GM21723 (cell line): ENCODE results near the gene TYW1.
"Not testable (repeated sequence)": the region's sequence is repeated elsewhere in the genome, so short reads cannot be mapped to it uniquely, and the experiment has no call there.

ENCODE experiments used
- ATAC-seq: cut with Tn5 transposase; IDR thresholded peaks from one replicate; pipeline ENCODE4 v1.9.1; 2021; ENCODE audit warnings: mild to moderate bottlenecking, moderate library complexity; ENCODE audit not compliant: unreplicated experiment

Gene TYW1

DNA sequence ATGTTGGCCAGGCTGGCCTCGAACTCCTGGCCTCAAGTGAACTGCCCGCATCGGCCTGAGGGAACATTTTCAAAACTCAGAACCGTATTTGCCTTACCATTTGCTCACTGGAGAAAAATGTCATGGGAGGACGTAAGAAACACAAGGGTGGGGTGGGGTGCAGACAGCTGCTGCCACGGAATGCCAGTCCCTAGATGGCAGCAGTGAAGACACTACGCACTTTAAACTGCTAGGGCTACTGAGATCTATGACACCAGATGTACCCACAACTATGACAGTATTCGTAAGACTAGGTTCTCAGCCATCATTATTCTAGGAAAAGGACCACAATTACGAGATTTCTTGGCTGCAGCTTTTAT is 2.0 kb upstream of the TYW1 start:
- ATAC-seq, result peak; percentile 35

DNA sequence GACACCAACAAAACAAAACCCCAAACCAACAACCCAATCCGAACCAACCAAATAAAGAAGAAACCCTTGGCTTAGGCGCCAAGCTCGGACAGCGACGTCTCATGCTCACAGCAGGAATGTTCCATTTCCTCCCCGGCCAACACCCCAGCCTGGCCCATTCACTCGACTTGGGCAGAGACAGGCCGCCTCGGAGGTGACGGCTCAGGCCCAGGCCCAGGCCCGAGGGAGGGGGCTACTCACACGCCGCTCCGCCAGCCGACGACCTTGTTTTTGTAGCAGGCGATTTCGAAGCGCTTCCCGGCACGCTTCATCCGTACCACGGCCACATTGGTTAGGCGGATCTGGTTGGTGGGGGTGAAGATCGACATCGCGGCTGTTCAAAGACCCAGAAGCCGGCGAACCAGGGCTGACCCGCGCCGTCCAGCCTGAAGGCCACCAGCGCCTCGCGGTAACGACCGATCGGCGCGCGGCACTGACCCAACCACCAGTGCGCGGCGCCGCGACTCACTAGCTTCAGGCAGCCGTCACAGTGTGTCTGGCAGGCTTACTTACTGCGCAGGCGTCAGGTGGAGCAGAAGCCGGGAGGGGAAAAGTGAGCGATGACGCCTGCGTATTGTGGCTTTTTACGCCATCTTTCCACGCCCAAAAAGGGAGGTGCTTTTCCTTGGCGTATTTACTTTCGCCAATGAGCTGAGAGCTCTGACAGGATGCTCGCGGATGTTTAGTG is 1.4 kb upstream of the TYW1 start, which contains the start of gene SBDS:
Gene SBDS (minus strand): TSS at position 537 of the 727 bp plus-strand sequence. CDS start 169 bp downstream, at position 368.
- peak; percentile 66 for ATAC-seq

DNA sequence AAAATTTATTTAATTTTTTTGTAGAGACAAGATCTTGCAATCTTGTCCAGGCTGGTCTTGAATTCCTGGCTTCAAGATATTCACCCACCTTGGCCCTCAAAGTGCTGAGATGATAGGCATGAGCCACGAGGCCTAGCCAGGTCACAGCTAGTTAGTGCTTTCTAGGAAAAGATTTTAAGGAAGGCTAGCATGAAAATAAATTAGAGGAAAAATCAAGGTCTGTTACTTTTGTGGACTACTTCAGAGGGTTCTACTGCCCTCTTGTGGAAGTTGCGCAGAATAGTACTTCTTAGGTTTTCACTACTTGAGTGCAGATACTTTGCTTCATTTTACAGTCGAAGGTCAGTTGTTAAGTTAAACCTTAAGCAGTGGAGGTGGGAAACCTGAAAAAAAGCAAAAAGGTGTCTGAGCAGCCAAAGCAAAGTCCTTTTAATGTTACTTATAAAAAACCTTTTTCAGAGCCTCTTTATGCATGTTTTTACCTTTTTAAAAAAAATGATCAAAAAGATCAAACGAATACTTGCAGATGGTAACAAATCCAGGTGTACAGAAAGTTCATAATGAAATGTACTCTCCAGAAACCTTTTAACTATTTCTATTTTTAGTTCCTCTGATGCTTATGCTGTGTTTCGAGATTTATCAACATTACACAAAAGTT is 4.1 kb downstream of the TYW1 start:
- not testable (repeated sequence) for ATAC-seq

DNA sequence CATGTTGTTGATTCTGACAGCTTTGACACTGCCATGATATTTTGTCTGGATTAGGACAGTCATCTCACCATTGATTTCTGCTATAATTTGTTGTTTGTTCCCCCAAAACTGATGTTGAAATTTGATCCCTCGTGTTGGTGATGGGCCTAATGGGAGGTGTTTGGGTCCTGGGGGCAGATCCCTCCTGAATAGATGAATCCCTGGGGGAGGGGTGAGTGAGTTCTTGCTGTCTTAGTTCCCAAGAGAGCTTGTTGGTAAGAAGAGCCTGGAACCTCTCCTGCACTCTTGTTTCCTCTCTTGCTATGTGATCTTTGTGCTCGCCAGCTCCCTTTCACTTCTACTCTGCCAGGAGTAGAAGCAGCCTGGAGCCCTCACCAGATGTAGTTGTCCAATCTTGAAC is 7.5 kb downstream of the TYW1 start:
- ATAC-seq, result not testable (repeated sequence)

DNA sequence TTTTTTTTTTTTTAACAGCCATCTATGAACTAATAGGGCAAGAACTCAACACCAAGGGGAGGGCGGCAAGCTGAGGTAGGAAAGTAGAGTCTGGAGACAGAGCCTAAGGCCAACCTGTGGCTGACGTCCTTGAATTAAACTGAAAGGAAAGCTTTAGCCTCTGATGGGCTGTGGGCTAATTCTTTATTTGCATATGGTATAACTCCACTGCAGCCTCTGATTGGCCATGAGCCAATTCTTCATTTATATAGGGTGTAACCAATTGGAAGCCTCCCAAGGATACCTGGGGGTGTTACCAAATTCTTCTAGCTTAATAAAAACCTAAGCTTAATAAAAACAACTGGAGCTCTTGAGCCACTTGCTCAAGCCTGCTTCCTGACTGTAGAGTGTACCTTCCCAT is 10.3 kb downstream of the TYW1 start:
- ATAC-seq, result no peak

DNA sequence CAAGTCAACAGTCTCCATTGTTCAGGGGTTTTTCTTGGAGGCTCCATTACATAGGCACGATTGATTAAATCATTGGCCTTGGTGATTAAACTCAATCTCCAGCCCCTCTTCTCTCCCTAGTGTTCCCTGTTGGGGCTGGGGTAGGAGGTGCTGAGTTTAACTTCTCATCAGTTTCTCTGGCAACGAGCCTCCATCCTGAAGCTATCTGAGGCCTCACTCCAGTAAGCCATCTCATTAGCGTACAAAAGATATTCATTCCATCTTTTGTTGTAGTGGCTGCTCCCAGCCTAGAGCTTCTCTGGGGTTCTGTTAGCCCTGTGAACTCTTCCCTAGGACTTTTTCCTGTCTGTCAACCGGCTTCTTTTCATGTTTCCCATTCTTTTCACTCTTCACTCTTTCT is 11.6 kb downstream of the TYW1 start:
- no peak for ATAC-seq

DNA sequence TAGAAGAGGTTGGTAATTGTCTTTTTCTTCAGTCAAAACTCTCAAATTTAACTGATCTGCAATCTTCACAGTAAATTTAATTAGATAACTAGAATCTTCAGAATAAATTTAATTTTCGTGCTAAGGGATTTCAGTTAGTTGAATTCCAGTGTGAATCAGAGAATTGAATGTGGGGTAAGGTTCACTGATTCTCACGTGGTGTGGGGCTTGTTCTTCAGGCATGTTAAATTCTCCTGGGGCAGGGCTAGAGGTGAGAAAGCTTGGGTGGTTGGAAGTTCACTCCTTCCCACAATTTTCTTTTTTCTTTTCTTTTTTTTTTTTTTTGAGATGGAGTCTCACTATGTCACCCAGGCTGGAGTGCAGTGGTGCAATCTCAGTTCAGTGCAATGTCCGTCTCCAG is 13.0 kb downstream of the TYW1 start:
- not testable (repeated sequence) for ATAC-seq

DNA sequence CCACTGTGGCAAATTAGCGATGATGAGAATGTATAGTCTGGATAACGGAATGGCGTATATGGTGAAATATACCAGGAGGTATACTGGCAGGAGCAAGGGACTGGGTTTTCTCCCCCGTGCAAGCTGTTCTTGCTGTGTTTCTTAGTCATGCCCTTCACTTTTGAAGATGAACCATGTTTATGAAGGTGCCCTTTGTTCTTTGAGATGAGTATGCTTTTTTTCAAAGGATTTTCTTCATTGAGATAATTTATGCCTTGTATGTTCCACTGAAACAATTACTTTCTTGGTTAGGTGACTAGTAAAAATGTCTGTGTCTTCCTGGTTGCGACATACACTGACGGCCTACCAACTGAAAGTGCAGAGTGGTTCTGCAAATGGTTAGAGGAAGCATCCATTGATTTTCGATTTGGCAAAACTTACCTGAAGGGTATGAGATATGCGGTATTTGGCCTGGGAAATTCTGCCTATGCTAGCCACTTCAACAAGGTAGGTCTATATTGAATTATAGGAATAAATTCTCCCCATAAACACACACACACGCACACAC is 17.5 kb downstream of the TYW1 start:
- not testable (repeated sequence) for ATAC-seq

DNA sequence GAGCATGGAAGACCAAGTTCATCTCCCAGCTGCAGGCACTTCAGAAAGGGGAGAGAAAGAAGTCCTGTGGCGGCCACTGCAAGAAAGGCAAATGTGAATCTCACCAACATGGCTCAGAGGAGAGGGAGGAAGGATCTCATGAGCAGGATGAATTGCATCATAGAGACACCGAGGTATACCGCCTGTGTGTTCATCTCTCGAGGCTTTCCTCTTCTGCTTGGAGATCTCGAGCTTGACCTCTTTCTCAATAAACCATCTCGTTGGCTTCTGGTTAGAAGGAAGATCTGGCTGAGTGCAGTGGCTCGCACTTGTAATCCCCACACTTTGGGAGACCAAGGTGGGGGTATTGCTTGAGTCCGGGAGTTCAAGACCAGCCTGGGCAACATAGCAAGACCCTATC is 21.3 kb downstream of the TYW1 start:
- ATAC-seq, result not testable (repeated sequence)

DNA sequence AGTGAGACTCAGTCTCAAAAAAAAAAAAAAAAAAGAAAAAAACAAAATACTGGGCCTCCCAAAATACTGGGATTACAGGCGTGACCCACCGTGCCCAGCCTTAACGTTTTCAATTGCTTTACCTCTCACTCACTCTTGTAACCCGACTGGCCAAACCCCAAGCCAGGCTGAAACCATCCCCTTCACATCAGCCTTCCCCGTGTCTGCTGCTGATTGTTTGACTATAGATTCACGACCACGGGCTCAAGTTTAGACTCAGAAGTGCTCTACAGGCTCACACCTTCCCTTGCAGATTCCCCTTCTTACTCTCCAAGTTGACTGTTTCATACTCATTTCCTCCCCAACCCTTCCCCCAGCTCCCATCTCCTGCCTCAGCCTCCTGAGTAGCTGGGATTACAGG is 22.3 kb downstream of the TYW1 start:
- ATAC-seq, result no peak

DNA sequence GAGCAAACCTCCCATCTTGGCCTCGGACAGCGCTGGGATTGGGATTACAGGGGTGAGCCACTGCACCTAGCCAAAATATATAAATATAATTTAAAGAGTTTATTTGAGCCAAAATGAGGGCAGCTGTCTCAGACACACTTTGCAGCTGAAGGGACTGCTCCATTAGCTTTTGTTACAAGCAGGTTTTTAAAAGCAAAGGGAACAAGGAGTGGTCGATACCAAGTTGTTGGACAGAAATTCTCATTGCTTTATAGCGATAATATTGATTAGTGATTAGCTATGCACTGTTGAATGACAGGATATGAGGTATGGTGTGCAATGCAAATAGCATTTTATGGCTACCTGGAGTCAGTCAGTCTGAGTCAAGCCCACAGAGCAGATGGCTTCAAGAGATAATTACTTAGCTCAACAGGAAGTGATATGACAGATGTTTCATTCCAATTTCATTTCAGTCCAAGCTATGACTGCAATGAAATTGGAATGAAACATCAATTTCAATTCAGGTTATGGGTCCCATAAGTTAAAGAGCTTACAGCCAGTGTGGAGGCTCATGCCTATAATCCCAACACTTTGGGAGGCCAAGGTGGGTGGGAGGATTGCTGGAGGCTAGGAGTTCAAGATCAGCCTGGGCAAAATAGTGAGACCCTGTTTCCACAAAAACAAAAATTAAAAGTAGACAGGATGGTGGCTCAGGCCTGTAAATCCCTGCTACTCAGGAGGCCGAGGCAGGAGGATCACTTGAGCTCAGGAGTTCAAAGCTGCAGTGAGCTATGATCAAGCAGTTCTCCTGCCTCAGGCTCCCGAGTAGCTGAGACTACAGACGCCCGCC is 23.1 kb downstream of the TYW1 start:
- no peak for ATAC-seq

DNA sequence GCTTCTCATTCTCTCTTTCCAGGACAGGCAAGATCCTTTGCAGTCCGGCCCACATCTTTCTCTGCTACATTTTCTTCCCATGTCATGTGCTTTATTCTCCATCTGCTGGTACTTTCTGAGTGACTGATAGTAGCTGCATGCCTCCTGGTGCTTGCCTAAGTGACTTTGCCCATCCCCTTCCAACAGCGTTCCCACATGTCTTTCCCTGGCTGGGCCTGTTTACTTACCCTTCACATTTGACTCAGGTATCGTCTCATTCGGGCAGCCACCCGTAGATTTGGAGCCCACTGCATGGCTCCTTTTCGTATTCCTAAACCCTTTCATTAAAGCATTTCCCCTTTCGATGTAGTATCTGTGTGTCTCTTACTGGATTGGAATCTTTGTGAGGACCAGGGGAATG is 24.6 kb downstream of the TYW1 start:
- ATAC-seq, result no peak

DNA sequence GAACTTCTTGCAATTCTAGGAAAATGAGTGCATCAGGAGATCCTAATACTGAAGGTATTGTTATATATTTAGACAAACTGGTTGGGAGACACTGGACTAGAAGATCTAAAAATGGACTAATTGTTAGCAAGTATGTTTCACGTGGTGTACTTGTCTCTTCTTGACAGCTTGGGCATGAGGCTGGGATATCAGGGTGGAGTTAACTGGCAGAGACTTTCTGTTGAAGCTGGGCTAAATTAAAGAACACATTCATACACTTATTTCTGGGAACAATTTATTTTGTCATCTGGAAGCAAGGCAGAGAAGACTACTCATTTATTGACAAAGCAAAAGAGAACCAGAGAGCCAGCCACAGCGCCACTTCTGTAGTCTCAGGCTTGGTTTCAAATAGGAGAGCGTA is 25.9 kb downstream of the TYW1 start:
- no peak for ATAC-seq

DNA sequence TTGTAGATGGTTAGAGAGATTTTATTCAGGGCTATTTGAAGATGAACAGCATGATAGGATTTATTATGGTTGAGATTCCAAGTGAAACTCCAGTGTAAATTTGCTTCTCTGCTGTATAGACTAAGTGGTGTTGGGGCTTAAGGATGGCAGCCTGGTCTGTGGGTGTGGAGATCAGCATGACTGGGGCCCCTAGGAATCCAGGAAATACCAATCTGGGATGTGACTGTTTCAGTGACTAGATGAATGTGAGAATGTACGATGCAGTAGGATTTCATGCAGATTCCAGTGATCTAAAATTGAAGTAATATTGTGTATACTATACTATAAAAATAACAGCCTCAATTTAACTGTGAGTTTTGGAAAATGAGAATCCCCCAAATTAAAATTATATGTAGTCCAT is 28.8 kb downstream of the TYW1 start:
- ATAC-seq, result not testable (repeated sequence)

DNA sequence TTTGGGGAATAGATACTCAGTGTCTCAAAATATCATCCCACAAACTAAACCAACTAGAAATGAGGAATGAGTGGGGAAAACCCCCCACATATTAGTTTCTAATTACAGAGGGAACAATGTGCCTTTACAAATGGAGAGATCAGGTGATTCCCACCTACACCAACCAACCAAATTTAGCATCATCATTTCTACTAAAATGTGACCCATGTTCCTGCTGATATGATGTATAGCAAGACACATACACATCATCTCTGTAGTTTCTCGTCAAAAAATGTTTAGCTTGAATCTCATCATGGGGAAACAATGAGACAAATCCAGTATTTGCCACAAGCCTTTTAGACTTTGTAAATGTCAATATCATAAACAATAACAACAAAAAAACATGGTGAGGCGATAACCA is 35.1 kb downstream of the TYW1 start:
- not testable (repeated sequence) for ATAC-seq

DNA sequence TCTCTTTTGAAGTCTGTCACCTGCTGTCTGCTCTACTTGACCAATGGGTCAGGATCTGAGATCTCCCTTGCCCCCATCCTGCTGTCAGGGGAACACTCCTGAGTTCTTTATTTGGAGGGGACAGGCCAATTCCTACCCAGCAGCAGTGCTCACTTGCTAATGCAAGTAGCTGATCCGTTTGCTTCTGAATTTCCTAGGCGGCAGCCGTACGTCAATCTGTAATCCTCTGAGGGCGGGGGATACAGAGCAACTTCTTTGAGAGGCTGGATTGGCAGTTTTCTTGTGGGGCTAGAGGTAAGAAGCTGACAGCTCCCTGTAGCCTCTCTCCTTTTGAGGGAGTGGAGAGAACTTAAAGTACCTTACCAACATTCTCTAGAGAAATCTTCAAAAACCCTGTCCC is 36.6 kb downstream of the TYW1 start:
- no peak for ATAC-seq

DNA sequence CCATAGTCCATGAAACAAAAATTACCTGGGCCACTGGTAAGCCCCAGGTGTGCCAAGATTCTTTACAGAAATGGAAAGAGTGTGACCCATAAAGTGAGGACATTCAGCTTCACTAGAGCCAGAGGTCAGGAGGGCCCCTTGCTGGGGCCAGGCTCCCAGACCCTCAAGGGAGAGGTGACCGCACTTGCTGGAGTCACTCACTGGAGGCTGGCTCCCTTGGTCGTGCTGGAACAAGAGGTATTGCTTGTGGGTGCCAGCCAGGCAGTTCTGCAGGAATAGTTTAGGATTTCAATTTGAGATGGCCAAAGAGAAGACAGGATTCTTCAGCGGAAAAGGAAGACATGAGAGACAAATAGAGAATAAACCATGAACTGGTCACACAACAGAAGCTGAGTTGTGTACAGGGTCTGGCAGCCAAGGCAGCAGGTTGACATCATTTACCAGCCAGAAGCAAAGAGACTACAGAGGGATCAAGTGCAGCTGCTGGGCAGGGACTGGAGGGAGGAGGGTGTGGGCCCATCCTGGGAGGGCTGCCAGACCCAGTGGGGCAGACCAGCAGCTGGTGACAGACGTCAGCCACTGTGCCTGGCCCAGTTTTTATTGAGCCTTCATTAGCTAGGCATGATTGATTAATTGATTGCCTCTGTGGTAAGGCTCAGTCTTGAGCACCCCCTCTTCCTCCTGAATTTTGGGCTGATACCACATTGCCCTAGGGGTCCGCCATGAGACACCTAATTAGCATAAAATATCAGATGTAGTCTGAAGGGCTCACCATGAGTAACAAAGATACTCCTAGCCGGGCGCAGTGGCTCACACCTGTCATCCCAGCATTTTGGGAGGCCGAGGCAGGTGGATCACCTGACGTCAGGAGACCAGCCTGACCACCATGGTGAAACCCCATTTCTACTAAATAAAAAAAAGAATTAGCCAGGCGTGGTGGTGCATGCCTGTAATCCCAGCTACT is 40.1 kb downstream of the TYW1 start:
- ATAC-seq, result not testable (repeated sequence)

DNA sequence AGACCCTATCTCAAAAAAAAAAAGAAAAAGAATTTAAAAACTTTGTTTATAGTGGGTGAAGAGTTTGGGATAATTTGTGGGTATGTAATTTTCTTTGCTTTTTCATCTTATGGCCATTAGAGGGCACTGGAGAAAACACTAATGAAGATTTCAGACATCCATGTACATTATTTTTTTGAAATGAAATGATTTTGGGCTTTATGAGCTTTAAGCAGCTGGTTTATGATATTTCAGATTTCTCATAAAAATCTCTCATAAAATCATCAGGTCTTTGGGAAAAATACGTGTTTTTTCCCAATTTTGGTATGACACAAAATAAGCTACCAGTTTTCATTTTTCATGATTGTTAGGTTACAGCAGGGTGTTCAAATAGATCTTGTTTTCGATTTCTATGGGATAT is 44.2 kb downstream of the TYW1 start:
- ATAC-seq, result not testable (repeated sequence)

DNA sequence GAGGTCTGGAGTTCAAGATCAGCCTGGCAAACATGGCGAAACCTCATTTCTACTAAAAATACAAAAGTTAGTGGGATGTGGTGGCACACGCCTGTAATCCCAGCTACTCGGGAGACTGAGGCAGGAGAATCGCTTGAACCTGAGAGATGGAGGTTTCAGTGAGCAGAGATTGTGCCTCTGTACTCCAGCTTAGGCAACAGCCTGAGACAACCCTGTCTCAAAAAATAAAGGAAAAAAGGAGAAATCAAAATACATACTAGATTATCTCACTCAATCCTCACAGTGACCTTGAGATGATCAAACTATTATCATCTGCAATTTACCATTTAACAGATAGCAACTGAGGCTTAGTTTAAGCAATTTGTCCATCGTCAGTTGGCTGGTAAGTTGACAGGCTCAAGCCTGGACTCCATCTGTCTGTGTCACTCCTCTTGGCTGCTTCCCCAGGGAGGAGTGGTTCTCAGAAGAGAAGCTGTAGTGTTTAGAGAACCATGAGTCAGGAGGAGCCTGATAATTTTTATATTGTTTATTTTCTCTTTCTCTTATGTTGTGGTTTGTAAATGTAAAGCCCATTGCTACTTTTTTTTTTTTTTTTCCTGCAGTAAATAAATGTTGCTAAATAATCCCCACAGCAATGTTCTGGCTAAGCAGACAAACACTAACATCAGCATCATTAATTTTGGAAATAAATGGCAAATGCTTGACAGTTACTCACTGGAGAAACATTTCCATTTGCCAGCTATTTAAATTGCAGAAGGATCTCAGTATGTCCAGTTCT is 46.3 kb downstream of the TYW1 start:
- not testable (repeated sequence) for ATAC-seq

DNA sequence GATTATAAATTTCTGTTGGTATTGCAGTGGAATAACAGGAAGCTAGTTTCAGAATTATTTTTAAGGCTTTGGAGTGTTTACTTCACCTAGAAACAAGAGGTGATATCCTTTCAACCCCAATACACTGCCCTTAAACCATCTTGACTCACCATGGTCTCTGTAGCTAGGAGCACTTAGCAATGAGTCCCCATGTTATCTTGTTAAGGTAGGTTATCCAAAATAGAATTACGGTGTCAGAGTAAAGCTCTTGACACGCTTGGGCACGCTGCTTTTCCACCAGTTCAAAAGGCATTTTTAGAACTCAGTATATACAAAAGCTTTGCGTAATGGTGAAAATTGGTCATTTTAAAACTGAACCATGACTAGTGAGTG is 46.9 kb downstream of the TYW1 start:
- ATAC-seq, result not testable (repeated sequence)
